Spinal cord (tissue), 10 donors: Measurements from ENCODE around the gene CCDC197. TPM values are rescaled to one million over a fixed set of nuclear protein-coding genes. Genes with fewer than 3 reads are reported as not detected.

Source experiments
- DNase-seq, 6 donors: peaks; one replicate each; pipeline versions ENCODE4 v3.0.0 to v3.0.0-alpha.2; 2013 to 2015; ENCODE audit warnings: low spot score in 6 of 6, low read depth in 4 of 6
- H3K27ac ChIP-seq: one replicate; pipeline ENCODE4 v1.5.1; 2013; ENCODE audit warnings: low read depth, low read length, control low read depth
- H3K27me3 ChIP-seq: one replicate; pipeline ENCODE4 v1.6.1; 2013; ENCODE audit warnings: low read length; ENCODE audit not compliant: control insufficient read depth, insufficient read depth
- H3K36me3 ChIP-seq: one replicate; pipeline ENCODE4 v1.6.1; 2013; ENCODE audit warnings: low read length; ENCODE audit not compliant: control insufficient read depth, insufficient read depth
- H3K4me1 ChIP-seq: one replicate; pipeline ENCODE4 v1.6.1; 2013; ENCODE audit warnings: low read length; ENCODE audit not compliant: control insufficient read depth, insufficient read depth
- H3K4me3 ChIP-seq: one replicate; pipeline ENCODE4 v1.5.1; 2013; ENCODE audit warnings: low read depth, low read length, control low read depth
- H3K9me3 ChIP-seq: one replicate; pipeline ENCODE4 v1.6.1; 2013; ENCODE audit warnings: low read length; ENCODE audit not compliant: control insufficient read depth, insufficient read depth
- WGBS: methylation state at CpG from one replicate; pipeline ENCODE4 v1.1.5; 2013; ENCODE audit warnings: missing lambda C conversion rate; ENCODE audit not compliant: insufficient coverage; 5-methylcytosine and 5-hydroxymethylcytosine counted together
- polyA plus RNA-seq, 2 donors: library from polyadenylated mRNA; unstranded; fragments of 120-200 nt; gene quantifications; one replicate each; pipeline ENCODE4 v1.2.1, GENCODE V29; 2013; ENCODE audit not compliant: insufficient read length in 2 of 2
- total RNA-seq, 2 donors: library from RNA; depleted of rRNA in 1 of 2; stranded (reverse); fragments of 120-200 nt in 1 of 2; fragments of >200 nt in 1 of 2; gene quantifications; one replicate each; pipeline versions ENCODE4 v1.2.3 to v1.2.4, GENCODE V29; 2013 to 2014
- donor health status: healthy.

Gene CCDC197
- total and polyA plus RNA-seq, 4 donors, result not detected

- DNase-seq, result peak in 2 of 6 donors; percentile 22 to 30
- 15% methylated on average over 6 of the region's 7 CpGs for WGBS
- no peak overlapping the region for H3K27ac ChIP-seq
These were observed 12.1 kb upstream of the CCDC197 start for GRCh38 chr14:93984987-93985410.

GRCh38 chr14:93986955-93987354 is 10.1 kb upstream of the CCDC197 start:
- H3K36me3 ChIP-seq, result no peaks in the 10 kb centered on the region
- no peaks in the 10 kb centered on the region for H3K4me1 ChIP-seq
- WGBS, result 76% methylated on average over 9 of the region's 9 CpGs
- H3K9me3 ChIP-seq, result no peaks in the 10 kb centered on the region
- no peaks in the 10 kb centered on the region for H3K27me3 ChIP-seq
- no peak overlapping the region for H3K27ac ChIP-seq
- H3K4me3 ChIP-seq, result no peak overlapping the region
- no peak for DNase-seq

More at GRCh38 chr14:93984987-93985410, 12.1 kb upstream of the CCDC197 start:
- Histone ChIP-seq H3K27me3 (no peaks in the 10 kb centered on the region), H3K36me3 (no peaks in the 10 kb centered on the region), H3K9me3 (no peaks in the 10 kb centered on the region), H3K4me1 (peaks cover 12% of the 10 kb centered on the region), H3K4me3 (no peak overlapping the region)

GRCh38 chr14:93987376-93987775 is 9.7 kb upstream of the CCDC197 start:
- no peak for DNase-seq
- Histone ChIP-seq H3K4me3 (no peak overlapping the region), H3K27me3 (no peaks in the 10 kb centered on the region), H3K4me1 (no peaks in the 10 kb centered on the region), H3K9me3 (no peaks in the 10 kb centered on the region), H3K36me3 (no peaks in the 10 kb centered on the region), H3K27ac (no peak overlapping the region)
- WGBS, result 86% methylated on average over 10 of the region's 12 CpGs

GRCh38 chr14:93987815-93988476 is 9.2 kb upstream of the CCDC197 start:
- H3K9me3 ChIP-seq, result no peaks in the 10 kb centered on the region
- DNase-seq, result no peak
- no peaks in the 10 kb centered on the region for H3K36me3 ChIP-seq
- H3K27me3 ChIP-seq, result no peaks in the 10 kb centered on the region
- H3K4me1 ChIP-seq, result no peaks in the 10 kb centered on the region
- WGBS, result 72% methylated on average over 3 of the region's 3 CpGs
- no peak overlapping the region for H3K27ac ChIP-seq
- no peak overlapping the region for H3K4me3 ChIP-seq

- DNase-seq, result no peak
- 69% methylated on average over 1 of the region's 4 CpGs for WGBS
- no peaks in the 10 kb centered on the region for H3K27me3 ChIP-seq
- H3K4me3 ChIP-seq, result no peak overlapping the region
- H3K9me3 ChIP-seq, result no peaks in the 10 kb centered on the region
- H3K4me1 ChIP-seq, result no peaks in the 10 kb centered on the region
- no peaks in the 10 kb centered on the region for H3K36me3 ChIP-seq
- no peak overlapping the region for H3K27ac ChIP-seq
These were observed 7.2 kb upstream of the CCDC197 start for GRCh38 chr14:93989939-93990338.

GRCh38 chr14:93991212-93991611 is 5.9 kb upstream of the CCDC197 start:
- 90% methylated on average over 8 of the region's 10 CpGs for WGBS
- no peak overlapping the region for H3K4me3 ChIP-seq
- H3K9me3 ChIP-seq, result no peaks in the 10 kb centered on the region
- H3K27me3 ChIP-seq, result no peaks in the 10 kb centered on the region
- DNase-seq, result no peak
- no peak overlapping the region for H3K27ac ChIP-seq
- H3K36me3 ChIP-seq, result no peaks in the 10 kb centered on the region
- H3K4me1 ChIP-seq, result peaks cover 5% of the 10 kb centered on the region

- Histone ChIP-seq H3K9me3 (no peaks in the 10 kb centered on the region), H3K4me3 (no peak overlapping the region), H3K27ac (no peak overlapping the region), H3K27me3 (no peaks in the 10 kb centered on the region), H3K36me3 (no peaks in the 10 kb centered on the region), H3K4me1 (peaks cover 5% of the 10 kb centered on the region)
- no peak for DNase-seq
- WGBS, result 100% methylated on average over 3 of the region's 4 CpGs
These were observed 5.5 kb upstream of the CCDC197 start for GRCh38 chr14:93991649-93992048.

GRCh38 chr14:93993382-93993781 is 3.7 kb upstream of the CCDC197 start:
- Histone ChIP-seq H3K4me1 (peaks cover 5% of the 10 kb centered on the region), H3K27me3 (no peaks in the 10 kb centered on the region), H3K4me3 (no peak overlapping the region), H3K36me3 (no peaks in the 10 kb centered on the region), H3K9me3 (no peaks in the 10 kb centered on the region), H3K27ac (no peak overlapping the region)
- DNase-seq, result no peak
- WGBS, result 85% methylated on average over 5 of the region's 6 CpGs

GRCh38 chr14:93994919-93995682 is 2.0 kb upstream of the CCDC197 start:
- no peaks in the 10 kb centered on the region for H3K27me3 ChIP-seq
- no peak overlapping the region for H3K4me3 ChIP-seq
- peak in 1 of 6 donors; percentile 36 for DNase-seq
- peaks cover 5% of the 10 kb centered on the region for H3K4me1 ChIP-seq
- H3K36me3 ChIP-seq, result peaks cover 3% of the 10 kb centered on the region
- H3K9me3 ChIP-seq, result no peaks in the 10 kb centered on the region
- WGBS, result 50% methylated on average over 13 of the region's 13 CpGs
- no peak overlapping the region for H3K27ac ChIP-seq
